ENCODE measurements around the gene PCDHB11. TPM values are rescaled to one million over a fixed set of nuclear protein-coding genes. Genes with fewer than 3 reads are reported as not detected.
A peak's percentile ranks its signal among the peaks of the same experiment; 100 is the strongest.
"Not testable (repeated sequence)": the region's sequence is repeated elsewhere in the genome, so short reads cannot be mapped to it uniquely, and the experiment has no call there.

PCDHB11 gene
- total and polyA plus RNA-seq, 4 donors, result 0.08 to 0.33 (median 0.16) TPM

DNA sequence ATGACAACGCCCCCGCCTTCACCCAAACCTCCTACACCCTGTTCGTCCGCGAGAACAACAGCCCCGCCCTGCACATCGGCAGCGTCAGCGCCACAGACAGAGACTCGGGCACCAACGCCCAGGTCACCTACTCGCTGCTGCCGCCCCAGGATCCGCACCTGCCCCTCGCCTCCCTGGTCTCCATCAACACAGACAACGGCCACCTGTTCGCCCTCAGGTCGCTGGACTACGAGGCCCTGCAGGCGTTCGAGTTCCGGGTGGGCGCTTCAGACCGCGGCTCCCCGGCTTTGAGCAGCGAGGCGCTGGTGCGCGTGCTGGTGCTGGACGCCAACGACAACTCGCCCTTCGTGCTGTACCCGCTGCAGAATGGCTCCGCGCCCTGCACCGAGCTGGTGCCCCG lies 20.1 kb upstream of the PCDHB11 start:
- H3K27ac ChIP-seq (ENCODE audit: low read depth in 1 of 2, low read length in 2 of 2); DNase-seq (ENCODE audit: low spot score); H3K4me1 ChIP-seq (ENCODE audit: control insufficient read depth in 4 of 4, insufficient read depth in 4 of 4, low read length in 3 of 4); H3K9ac ChIP-seq (ENCODE audit: low read depth in 1 of 2, low read length in 2 of 2); H3K4me3 ChIP-seq (ENCODE audit: low read depth in 1 of 3, low read length in 3 of 3); H3K36me3 ChIP-seq (ENCODE audit: control insufficient read depth in 4 of 4, insufficient read depth in 3 of 4, low read depth in 1 of 4, low read length in 3 of 4): not testable (repeated sequence)
- Histone ChIP-seq H3K9me3 (ENCODE audit: control insufficient read depth in 4 of 4, low read length in 3 of 4) (peaks cover 17 to 52% (median 30%) of the 10 kb centered on the region in 4 donors), H3K27me3 (ENCODE audit: control insufficient read depth in 4 of 4, insufficient read depth in 4 of 4, low read length in 3 of 4) (peaks cover 0 to 19% (median 4%) of the 10 kb centered on the region in 4 donors)
- WGBS, result 32% methylated on average over 35 of the region's 39 CpGs

DNA sequence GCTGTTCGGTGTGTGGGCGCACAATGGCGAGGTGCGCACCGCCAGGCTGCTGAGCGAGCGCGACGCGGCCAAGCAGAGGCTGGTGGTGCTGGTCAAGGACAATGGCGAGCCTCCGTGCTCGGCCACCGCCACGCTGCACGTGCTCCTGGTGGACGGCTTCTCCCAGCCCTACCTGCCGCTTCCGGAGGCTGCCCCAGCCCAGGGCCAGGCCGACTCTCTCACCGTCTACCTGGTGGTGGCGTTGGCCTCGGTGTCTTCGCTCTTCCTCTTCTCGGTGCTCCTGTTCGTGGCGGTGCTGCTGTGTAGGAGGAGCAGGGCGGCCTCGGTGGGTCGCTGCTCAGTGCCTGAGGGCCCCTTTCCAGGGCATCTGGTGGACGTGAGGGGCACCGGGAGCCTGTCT lies 19.6 kb upstream of the PCDHB11 start:
- H3K9ac ChIP-seq (ENCODE audit: low read depth in 1 of 2, low read length in 2 of 2); H3K36me3 ChIP-seq (ENCODE audit: control insufficient read depth in 4 of 4, insufficient read depth in 3 of 4, low read depth in 1 of 4, low read length in 3 of 4); H3K4me3 ChIP-seq (ENCODE audit: low read depth in 1 of 3, low read length in 3 of 3); H3K4me1 ChIP-seq (ENCODE audit: control insufficient read depth in 4 of 4, insufficient read depth in 4 of 4, low read length in 3 of 4); H3K27ac ChIP-seq (ENCODE audit: low read depth in 1 of 2, low read length in 2 of 2); DNase-seq (ENCODE audit: low spot score): not testable (repeated sequence)
- peaks cover 0 to 16% (median 4%) of the 10 kb centered on the region in 4 donors for H3K27me3 ChIP-seq (ENCODE audit: control insufficient read depth in 4 of 4, insufficient read depth in 4 of 4, low read length in 3 of 4)
- peaks cover 20 to 53% (median 27%) of the 10 kb centered on the region in 4 donors for H3K9me3 ChIP-seq (ENCODE audit: control insufficient read depth in 4 of 4, low read length in 3 of 4)
- WGBS, result 33% methylated on average over 32 of the region's 32 CpGs

DNA sequence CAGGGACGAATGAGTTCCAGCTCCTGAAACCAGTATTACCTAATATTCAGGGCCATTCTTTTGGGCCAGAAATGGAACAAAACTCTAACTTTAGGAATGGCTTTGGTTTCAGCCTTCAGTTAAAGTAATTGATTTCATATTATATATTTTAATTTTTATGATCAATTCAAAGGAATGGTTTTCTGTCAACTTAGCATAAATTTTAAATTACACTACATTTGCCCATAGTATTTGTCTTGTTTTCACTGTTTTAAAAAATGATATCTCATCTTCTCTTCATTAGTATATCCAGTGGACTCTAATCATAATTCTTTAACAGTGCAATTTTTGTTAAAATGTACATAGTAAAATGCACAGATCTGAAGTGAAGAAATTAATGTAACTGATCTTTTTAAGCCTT lies 19.1 kb upstream of the PCDHB11 start:
- no peak for DNase-seq (ENCODE audit: low spot score)
- peaks cover 20 to 50% (median 26%) of the 10 kb centered on the region in 4 donors for H3K9me3 ChIP-seq (ENCODE audit: control insufficient read depth in 4 of 4, low read length in 3 of 4)
- H3K27me3 ChIP-seq (ENCODE audit: control insufficient read depth in 4 of 4, insufficient read depth in 4 of 4, low read length in 3 of 4), result peaks cover 0 to 13% (median 2%) of the 10 kb centered on the region in 4 donors
- H3K4me1 ChIP-seq (ENCODE audit: control insufficient read depth in 4 of 4, insufficient read depth in 4 of 4, low read length in 3 of 4), result no peaks in the 10 kb centered on the region
- no peak overlapping the region for H3K27ac ChIP-seq (ENCODE audit: low read depth in 1 of 2, low read length in 2 of 2)
- no peak overlapping the region for H3K9ac ChIP-seq (ENCODE audit: low read depth in 1 of 2, low read length in 2 of 2)
- 27% methylated on average over 1 of the region's 1 CpG for WGBS
- H3K36me3 ChIP-seq (ENCODE audit: control insufficient read depth in 4 of 4, insufficient read depth in 3 of 4, low read depth in 1 of 4, low read length in 3 of 4), result no peaks in the 10 kb centered on the region
- H3K4me3 ChIP-seq (ENCODE audit: low read depth in 1 of 3, low read length in 3 of 3), result no peak overlapping the region
- TF ChIP-seq TAF1 (conservative IDR thresholded peaks at IDR 0.05) (no peak), SP1 (IDR thresholded peaks at IDR 0.05) (no peak), RXRA (IDR thresholded peaks at IDR 0.05) (no peak), FOXA1 (IDR thresholded peaks at IDR 0.05) (no peak), NR2F2 (IDR thresholded peaks at IDR 0.05) (no peak)

DNA sequence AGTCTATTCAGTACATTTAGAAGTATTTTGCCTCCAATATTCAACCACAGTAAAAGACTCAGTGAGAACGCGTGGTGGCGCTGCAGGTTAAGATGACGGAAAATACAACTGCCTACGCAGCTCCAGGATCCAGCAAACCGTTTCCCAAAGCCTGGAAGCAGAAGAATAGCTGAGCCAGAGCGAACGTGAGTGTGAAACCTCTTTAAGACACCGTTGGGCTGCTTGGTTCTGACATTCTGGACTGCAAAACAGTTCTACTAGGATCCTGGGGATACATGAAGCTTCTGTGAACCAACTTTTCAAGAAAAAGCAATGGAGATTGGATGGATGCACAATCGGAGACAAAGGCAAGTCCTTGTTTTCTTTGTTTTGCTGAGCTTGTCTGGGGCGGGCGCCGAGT lies 17.2 kb upstream of the PCDHB11 start, which contains the start of gene PCDHB16:
TSS of gene PCDHB16 (plus strand) at position 140 of the 400 bp plus-strand sequence. CDS start at position 313, 173 bp downstream.
- 11% methylated on average over 13 of the region's 13 CpGs for WGBS
- TF ChIP-seq NR2F2 (IDR thresholded peaks at IDR 0.05) (no peak), JUND (IDR thresholded peaks at IDR 0.05) (no peak), YY1 (IDR thresholded peaks at IDR 0.05) (no peak), RAD21 (IDR thresholded peaks at IDR 0.05) (peak; percentile 24 to 39)
- TF ChIP-seq, protein P1, sequence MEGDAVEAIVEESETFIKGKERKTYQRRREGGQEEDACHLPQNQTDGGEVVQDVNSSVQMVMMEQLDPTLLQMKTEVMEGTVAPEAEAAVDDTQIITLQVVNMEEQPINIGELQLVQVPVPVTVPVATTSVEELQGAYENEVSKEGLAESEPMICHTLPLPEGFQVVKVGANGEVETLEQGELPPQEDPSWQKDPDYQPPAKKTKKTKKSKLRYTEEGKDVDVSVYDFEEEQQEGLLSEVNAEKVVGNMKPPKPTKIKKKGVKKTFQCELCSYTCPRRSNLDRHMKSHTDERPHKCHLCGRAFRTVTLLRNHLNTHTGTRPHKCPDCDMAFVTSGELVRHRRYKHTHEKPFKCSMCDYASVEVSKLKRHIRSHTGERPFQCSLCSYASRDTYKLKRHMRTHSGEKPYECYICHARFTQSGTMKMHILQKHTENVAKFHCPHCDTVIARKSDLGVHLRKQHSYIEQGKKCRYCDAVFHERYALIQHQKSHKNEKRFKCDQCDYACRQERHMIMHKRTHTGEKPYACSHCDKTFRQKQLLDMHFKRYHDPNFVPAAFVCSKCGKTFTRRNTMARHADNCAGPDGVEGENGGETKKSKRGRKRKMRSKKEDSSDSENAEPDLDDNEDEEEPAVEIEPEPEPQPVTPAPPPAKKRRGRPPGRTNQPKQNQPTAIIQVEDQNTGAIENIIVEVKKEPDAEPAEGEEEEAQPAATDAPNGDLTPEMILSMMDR (IDR thresholded peaks at IDR 0.05; ENCODE audit: low read depth, low read length, missing input control), result peak; percentile 4
- H3K9me3 ChIP-seq (ENCODE audit: control insufficient read depth in 4 of 4, low read length in 3 of 4), result peaks cover 19 to 34% (median 28%) of the 10 kb centered on the region in 4 donors
- H3K27me3 ChIP-seq (ENCODE audit: control insufficient read depth in 4 of 4, insufficient read depth in 4 of 4, low read length in 3 of 4), result peaks cover 0 to 7% (median 2%) of the 10 kb centered on the region in 4 donors
- H3K27ac ChIP-seq (ENCODE audit: low read depth in 1 of 2, low read length in 2 of 2), result no peak within 1 kb of the TSS
- H3K36me3 ChIP-seq (ENCODE audit: control insufficient read depth in 4 of 4, insufficient read depth in 3 of 4, low read depth in 1 of 4, low read length in 3 of 4), result no peaks in the 10 kb centered on the region
- peak within 1 kb of the TSS; percentile 3 to 41 (median 14) for H3K4me3 ChIP-seq (ENCODE audit: low read depth in 1 of 3, low read length in 3 of 3)
- no peak for DNase-seq (ENCODE audit: low spot score)
- no peaks in the 10 kb centered on the region for H3K4me1 ChIP-seq (ENCODE audit: control insufficient read depth in 4 of 4, insufficient read depth in 4 of 4, low read length in 3 of 4)
- H3K9ac ChIP-seq (ENCODE audit: low read depth in 1 of 2, low read length in 2 of 2), result no peak within 1 kb of the TSS

DNA sequence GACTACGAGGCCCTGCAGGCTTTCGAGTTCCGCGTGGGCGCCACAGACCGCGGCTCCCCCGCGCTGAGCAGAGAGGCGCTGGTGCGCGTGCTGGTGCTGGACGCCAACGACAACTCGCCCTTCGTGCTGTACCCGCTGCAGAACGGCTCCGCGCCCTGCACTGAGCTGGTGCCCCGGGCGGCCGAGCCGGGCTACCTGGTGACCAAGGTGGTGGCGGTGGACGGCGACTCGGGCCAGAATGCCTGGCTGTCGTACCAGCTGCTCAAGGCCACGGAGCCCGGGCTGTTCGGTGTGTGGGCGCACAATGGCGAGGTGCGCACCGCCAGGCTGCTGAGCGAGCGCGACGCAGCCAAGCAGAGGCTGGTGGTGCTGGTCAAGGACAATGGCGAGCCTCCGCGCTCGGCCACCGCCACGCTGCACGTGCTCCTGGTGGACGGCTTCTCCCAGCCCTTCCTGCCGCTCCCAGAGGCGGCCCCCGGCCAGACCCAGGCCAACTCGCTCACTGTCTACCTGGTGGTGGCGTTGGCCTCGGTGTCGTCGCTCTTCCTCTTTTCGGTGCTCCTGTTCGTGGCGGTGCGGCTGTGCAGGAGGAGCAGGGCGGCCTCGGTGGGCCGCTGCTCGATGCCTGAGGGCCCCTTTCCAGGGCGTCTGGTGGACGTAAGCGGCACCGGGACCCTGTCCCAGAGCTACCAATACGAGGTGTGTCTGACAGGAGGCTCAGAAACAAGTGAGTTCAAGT lies 15.1 kb upstream of the PCDHB11 start:
- H3K9me3 ChIP-seq (ENCODE audit: control insufficient read depth in 4 of 4, low read length in 3 of 4), result peaks cover 19 to 28% (median 23%) of the 10 kb centered on the region in 4 donors
- DNase-seq (ENCODE audit: low spot score); H3K9ac ChIP-seq (ENCODE audit: low read depth in 1 of 2, low read length in 2 of 2); H3K4me1 ChIP-seq (ENCODE audit: control insufficient read depth in 4 of 4, insufficient read depth in 4 of 4, low read length in 3 of 4); H3K36me3 ChIP-seq (ENCODE audit: control insufficient read depth in 4 of 4, insufficient read depth in 3 of 4, low read depth in 1 of 4, low read length in 3 of 4); H3K27ac ChIP-seq (ENCODE audit: low read depth in 1 of 2, low read length in 2 of 2); H3K27me3 ChIP-seq (ENCODE audit: control insufficient read depth in 4 of 4, insufficient read depth in 4 of 4, low read length in 3 of 4); H3K4me3 ChIP-seq (ENCODE audit: low read depth in 1 of 3, low read length in 3 of 3): not testable (repeated sequence)
- WGBS, result 26% methylated on average over 57 of the region's 69 CpGs
